Omental fat pad (tissue), 4 donors: ENCODE measurements around the gene FLOT2. TPM values are rescaled to one million over a fixed set of nuclear protein-coding genes. Genes with fewer than 3 reads are reported as not detected.
"Not testable (repeated sequence)": the region's sequence is repeated elsewhere in the genome, so short reads cannot be mapped to it uniquely, and the experiment has no call there.

ENCODE experiments used
- ATAC-seq: fragments of 150-250 bp; one replicate; pipeline ENCODE4 v1.9.1; 2016; ENCODE audit warnings: mild to moderate bottlenecking, moderate library complexity; ENCODE audit not compliant: low FRiP score
- DNase-seq: peaks from one replicate; pipeline ENCODE4 v3.0.0-alpha.2; 2019; ENCODE audit warnings: low spot score
- total RNA-seq, 4 donors: library from RNA; depleted of rRNA; stranded (reverse); fragments of >200 nt; gene quantifications; one replicate each; pipeline ENCODE4 v1.1.0, GENCODE V29; 2016
- TF ChIP-seq, protein P1 (sequence below), 3 donors: fragments of 450-650 bp; IDR thresholded peaks; one replicate each; pipeline ENCODE4 v1.5.1; 2016 to 2017; ENCODE audit warnings: antibody characterized with exemption in 3 of 3, mild to moderate bottlenecking in 3 of 3, moderate library complexity in 2 of 3

The FLOT2 gene
- total RNA-seq, 4 donors from 2014 or later, result 51.1 to 95.0 (median 68.3) TPM

DNA sequence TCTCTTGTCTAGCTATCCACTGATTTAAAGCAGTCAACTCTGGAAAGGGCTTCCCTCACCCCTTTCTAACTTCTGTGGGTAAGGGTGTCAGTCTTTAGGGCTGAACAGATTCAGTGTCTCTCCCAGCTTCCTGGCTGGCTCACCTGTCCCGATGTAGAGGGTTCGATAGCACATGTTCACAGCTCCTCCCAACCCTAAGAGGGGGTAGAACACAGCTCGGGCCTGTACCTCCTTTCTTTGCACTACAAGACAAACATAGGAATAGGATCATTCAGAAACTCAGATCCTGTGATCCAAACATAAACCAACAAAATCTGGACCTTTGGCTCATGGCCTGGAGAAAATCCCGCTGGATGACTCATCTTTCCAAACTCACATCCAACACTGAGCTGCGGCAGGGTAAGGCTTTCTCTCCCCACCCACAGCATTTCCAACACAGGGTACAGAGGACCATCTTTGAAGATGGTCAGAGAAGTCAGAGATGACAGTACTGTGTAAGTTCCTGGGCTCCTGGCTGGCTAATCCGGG is 11.2 kb upstream of the FLOT2 start:
- DNase-seq (no peak), ATAC-seq (peak; percentile 69)
- TF ChIP-seq, protein P1, sequence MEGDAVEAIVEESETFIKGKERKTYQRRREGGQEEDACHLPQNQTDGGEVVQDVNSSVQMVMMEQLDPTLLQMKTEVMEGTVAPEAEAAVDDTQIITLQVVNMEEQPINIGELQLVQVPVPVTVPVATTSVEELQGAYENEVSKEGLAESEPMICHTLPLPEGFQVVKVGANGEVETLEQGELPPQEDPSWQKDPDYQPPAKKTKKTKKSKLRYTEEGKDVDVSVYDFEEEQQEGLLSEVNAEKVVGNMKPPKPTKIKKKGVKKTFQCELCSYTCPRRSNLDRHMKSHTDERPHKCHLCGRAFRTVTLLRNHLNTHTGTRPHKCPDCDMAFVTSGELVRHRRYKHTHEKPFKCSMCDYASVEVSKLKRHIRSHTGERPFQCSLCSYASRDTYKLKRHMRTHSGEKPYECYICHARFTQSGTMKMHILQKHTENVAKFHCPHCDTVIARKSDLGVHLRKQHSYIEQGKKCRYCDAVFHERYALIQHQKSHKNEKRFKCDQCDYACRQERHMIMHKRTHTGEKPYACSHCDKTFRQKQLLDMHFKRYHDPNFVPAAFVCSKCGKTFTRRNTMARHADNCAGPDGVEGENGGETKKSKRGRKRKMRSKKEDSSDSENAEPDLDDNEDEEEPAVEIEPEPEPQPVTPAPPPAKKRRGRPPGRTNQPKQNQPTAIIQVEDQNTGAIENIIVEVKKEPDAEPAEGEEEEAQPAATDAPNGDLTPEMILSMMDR (IDR thresholded peaks at IDR 0.05), result no peak

DNA sequence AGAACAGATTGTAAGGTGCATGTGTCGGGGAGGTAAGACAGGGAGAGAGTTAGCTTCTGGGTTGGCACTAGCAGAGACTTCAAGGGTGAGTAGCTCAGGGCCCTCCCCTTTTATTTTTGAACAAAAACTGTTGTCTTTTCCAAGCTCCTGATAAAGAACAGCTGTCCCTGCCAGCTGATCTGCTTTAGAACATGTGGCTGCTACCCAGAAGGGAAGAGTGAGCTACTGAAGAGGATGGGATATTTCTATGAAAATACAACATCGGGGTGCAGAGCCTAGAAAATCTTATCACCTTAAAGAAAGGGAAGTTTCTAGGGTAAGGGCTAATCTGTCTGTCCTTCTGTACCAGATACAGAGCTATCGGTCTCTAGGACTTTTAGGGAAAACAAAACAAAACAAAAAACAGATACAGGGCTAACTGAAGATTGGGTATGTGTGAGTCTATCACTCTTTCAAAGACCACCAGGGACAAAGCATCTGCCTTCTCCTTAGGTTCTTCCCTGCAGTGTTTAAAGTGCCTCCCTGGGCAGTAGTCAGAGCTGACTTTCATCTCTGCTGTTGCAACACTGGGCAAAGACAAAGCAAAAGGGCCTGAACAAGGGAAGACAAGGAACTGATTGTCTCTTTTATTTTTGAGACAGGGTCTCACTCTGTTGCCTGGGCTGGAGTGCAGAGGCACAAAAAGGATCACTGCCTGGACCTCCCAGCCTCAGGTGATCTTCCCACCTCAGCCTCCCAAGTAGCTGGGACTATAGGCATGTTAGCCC is 10.4 kb upstream of the FLOT2 start:
- ATAC-seq (no peak), DNase-seq (no peak)
- TF ChIP-seq, protein P1 (IDR thresholded peaks at IDR 0.05), result no peak

DNA sequence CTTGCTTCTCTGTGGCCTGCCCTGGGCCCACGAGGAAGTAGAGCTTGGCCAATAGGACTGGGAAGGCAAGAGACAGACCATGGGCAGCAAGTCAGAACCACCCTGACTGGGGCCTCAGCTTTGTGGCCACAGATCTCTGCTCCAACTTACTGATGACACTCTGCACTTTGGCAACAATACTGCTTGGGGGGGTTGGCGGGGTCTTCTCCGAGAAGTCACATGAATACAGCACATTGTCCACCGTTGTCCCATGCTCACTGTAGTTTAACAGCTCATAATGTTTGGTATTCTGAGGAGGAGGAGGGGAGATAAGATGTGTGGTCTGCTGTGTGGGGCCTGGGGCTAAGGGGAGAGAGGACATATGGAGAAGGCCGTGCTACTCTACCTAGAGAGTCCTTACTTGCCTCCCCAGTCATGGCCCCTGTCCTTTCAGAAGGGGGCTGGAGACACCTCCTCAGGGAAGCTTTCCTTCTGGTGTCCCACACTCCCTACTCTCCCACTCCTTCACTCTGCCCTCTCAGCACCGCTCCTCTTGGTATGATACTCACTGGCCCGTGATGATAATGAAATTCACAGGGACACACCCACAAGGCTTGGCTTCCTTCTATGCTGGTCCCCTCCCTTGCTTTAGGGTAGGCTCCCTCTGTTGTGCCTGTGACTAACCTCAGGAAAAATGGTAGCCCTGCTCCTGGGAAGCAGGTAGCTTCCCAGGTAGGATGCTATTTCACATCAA is 9.3 kb upstream of the FLOT2 start:
- no peak for DNase-seq
- no peak for ATAC-seq
- TF ChIP-seq, protein P1 (IDR thresholded peaks at IDR 0.05), result no peak

DNA sequence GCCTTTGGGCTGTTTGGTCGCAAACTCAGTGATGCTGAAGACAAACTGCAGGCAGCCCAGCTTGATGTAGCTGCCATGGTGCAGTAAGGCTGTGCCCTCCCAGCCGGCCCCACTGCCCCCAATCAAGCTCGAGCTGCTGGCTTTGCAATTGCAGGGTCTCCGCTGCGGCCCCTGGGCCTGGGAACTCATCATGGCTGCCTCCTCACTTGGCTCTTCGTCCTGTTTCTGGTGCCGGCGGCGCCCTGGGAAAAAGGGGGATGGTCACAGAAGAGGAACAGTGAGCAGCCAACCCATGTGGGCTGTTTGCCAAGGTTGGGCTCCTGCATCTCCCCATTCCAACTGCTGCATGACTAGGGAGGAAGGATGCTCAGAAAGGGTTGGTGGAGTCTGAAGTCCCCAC is 8.7 kb upstream of the FLOT2 start:
- ATAC-seq (no peak), DNase-seq (no peak)
- TF ChIP-seq, protein P1 (IDR thresholded peaks at IDR 0.05), result no peak

DNA sequence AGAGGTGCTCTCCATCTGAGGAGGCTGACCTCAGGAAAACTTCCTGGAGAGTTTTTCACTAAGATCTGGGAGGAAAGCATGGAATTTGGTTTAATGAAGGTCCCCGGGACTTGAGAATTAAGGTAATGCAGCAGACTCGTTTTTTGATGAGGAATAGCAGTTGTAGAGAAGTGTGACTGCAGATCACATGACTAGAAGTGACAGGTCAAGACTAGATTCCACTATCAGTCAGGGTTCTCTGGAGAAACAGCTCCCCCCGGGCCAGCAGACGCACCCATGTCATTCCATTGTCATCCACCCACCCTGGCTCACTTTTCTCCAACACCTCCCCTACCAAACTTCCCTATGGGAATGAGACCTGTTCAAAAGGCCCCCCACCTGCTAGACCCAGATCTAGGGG is 7.3 kb upstream of the FLOT2 start:
- no peak for DNase-seq
- TF ChIP-seq, protein P1 (IDR thresholded peaks at IDR 0.05), result no peak

DNA sequence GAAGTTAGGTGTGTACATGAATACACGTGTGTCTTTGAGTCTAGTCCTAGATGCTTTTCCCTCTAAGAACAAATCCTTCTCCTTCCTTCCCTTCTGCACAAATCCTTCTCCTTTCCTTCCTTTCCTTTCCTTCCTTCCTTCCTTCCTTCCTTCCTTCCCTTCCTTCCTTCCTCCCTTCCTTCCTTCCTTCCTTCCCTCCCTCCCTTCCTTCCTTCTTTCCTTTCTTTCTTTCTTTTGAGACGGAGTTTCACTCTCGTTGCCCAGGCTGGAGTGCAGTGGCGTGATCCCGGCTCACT is 6.0 kb upstream of the FLOT2 start:
- not testable (repeated sequence) for DNase-seq, ATAC-seq

More for the DNA sequence above, 7.3 kb upstream of the FLOT2 start:
- no peak for ATAC-seq

DNA sequence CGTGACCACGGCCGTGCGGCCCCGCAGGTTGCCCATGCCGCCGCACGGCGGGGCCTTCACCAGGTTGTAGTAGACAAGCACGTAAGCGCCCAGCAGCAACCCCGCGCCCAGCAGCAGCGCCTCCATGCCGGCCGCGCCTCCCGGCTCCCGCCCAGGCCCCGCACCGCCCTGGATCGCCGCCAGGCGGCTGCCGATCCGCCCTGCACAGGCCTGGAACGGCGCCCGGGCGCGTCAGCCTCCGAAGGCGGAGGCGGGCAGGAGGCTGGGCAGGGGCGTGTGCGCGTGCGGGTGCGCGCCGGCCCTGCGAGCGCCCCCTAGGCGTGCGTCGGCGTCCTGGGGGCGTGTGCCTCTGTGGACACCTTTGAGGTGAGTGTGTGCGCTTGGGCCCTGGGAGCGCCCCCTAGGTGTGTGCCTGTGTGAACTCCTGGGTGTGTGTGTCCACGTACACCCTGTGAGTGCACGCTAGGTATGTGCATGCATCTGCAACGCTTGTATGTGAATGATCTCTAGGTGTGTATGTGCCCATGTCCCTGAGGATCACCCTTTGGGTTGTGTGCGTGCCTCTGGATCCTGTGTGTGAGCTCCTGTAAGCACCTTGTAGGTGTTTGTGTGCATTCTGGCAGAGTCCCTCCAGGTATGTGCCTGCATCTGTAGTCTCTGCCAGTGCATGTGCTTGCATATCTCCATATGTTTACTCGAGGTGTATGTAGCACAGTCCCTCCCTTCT is 5.4 kb upstream of the FLOT2 start, which contains the start of gene DHRS13:
TSS of gene DHRS13 (minus strand) at position 261 of the 727 bp plus-strand sequence. CDS start at position 126, 135 bp downstream.
- peak; percentile 71 for DNase-seq
- peak; percentile 92 for ATAC-seq
- TF ChIP-seq, protein P1 (IDR thresholded peaks at IDR 0.05), result peak in 2 of 3 donors; percentile 69 to 88
